BE2C (cell line): Measurements from ENCODE around the gene DISC1.
A peak's percentile ranks its signal among the peaks of the same experiment; 100 is the strongest.
"Not testable (repeated sequence)": the region's sequence is repeated elsewhere in the genome, so short reads cannot be mapped to it uniquely, and the experiment has no call there.

Source experiments
- DNase-seq: peaks from one replicate; pipeline ENCODE4 v3.0.0-alpha.2; 2020
- H3K27me3 ChIP-seq: fragments of 250-450 bp; sonication (Bioruptor Pico); 2 replicates; pipeline ENCODE4 v1.5.1; 2020; ENCODE audit warnings: mild to moderate bottlenecking
- H3K36me3 ChIP-seq: fragments of 250-450 bp; sonication (Bioruptor Pico); 2 replicates; pipeline ENCODE4 v1.5.1; 2020; ENCODE audit warnings: mild to moderate bottlenecking
- H3K4me1 ChIP-seq: fragments of 250-450 bp; sonication (Bioruptor Pico); 2 replicates; pipeline ENCODE4 v1.5.1; 2020
- H3K4me3 ChIP-seq: 2 replicates; pipeline ENCODE4 v1.5.1; 2011; ENCODE audit warnings: low read depth, low read length
- H3K9me3 ChIP-seq: fragments of 250-450 bp; sonication (Bioruptor Pico); 2 replicates; pipeline ENCODE4 v1.5.1; 2020
- CTCF ChIP-seq: IDR thresholded peaks from 2 replicates; pipeline ENCODE4 v1.5.1; 2012; ENCODE audit warnings: mild to moderate bottlenecking, low read depth, low read length

Gene DISC1

DNA sequence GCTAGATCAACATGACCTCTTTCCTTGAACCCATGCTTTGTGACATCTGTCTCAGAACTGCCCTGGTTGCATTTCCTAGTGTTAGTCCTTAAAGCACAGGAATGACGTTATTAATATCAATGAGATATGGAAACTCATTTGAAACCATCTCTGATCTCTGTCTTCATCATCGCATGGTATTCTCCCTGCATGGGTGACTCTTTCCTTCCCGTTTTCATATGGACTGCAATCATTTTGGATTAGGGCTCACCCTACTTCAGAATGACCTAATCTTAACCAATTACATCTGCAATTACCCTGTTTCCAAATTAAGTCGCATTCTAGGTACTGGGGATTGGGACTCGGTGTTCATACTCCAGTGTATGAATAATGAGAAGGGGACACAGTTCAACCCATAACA lies 41.7 kb upstream of the DISC1 start:
- Histone ChIP-seq H3K27me3 (no peaks in the 10 kb centered on the region), H3K36me3 (no peaks in the 10 kb centered on the region), H3K9me3 (no peaks in the 10 kb centered on the region), H3K4me1 (peaks cover 11% of the 10 kb centered on the region), H3K4me3 (no peak overlapping the region)
- no peak for DNase-seq
- no peak for TF ChIP-seq CTCF

GRCh38 chr1:231590453-231591198 lies 36.0 kb upstream of the DISC1 start:
- Histone ChIP-seq H3K36me3 (no peaks in the 10 kb centered on the region), H3K9me3 (no peaks in the 10 kb centered on the region), H3K27me3 (no peaks in the 10 kb centered on the region), H3K4me1 (peaks cover 5% of the 10 kb centered on the region), H3K4me3 (no peak overlapping the region)
- DNase-seq = peak; percentile 64
- peak; percentile 95 for TF ChIP-seq CTCF

GRCh38 chr1:231591466-231591865 lies 35.1 kb upstream of the DISC1 start:
- TF ChIP-seq CTCF = no peak
- Histone ChIP-seq H3K27me3 (no peaks in the 10 kb centered on the region), H3K4me1 (peaks cover 5% of the 10 kb centered on the region), H3K36me3 (no peaks in the 10 kb centered on the region), H3K9me3 (no peaks in the 10 kb centered on the region), H3K4me3 (no peak overlapping the region)
- no peak for DNase-seq

DNA sequence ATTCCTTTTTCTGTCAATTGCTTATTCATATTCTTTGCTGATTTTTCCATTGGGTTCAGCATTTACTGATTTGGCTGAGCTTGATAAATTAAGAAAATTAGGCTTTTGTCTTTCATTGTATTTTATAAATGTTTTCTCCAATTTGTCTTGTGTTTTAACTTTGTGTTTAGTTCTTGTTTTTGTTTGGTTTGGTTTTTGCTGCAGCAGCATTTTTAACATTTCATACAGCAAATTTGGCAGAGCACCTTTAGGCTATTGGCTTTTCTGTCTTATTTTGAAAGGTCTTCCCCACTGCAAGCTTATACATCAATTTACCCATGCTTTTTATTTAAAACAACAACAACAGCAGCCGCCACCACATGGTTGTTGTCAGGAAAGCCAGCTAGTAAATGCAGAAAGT lies 33.8 kb upstream of the DISC1 start:
- Histone ChIP-seq H3K4me3 (no peak overlapping the region), H3K9me3 (no peaks in the 10 kb centered on the region), H3K27me3 (no peaks in the 10 kb centered on the region), H3K36me3 (no peaks in the 10 kb centered on the region), H3K4me1 (peaks cover 5% of the 10 kb centered on the region)
- TF ChIP-seq CTCF = no peak
- no peak for DNase-seq

DNA sequence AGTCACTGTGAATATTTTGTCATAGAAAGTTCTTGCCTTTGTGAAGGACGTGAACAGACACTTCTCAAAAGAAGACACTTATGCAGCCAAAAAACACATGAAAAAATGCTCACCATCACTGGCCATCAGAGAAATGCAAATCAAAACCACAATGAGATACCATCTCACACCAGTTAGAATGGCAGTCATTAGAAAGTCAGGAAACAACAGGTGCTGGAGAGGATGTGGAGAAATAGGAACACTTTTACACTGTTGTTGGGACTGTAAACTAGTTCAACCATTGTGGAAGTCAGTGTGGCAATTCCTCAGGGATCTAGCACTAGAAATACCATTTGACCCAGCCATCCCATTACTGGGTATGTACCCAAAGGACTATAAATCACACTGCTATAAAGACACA lies 33.3 kb upstream of the DISC1 start:
- not testable (repeated sequence) for DNase-seq, H3K27me3 ChIP-seq, H3K36me3 ChIP-seq, H3K4me3 ChIP-seq, H3K9me3 ChIP-seq, H3K4me1 ChIP-seq

DNA sequence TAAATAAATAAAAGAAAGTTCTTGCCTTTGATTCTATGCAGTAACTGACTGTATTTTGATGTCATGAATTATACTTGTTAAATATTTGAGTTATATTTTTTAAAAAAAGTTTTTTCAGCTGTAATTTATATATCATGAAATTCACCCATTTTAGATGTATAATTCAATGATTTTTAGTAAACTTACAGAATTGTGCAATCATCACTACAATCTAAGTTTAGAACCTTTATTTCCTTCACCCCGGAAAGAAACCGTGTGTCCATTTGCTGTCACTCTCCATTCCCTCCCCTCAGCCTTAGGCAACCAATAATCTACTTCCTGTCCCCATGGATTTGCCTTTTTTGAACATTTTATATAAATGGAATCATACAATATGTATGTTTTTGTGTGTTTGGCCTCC lies 32.5 kb upstream of the DISC1 start:
- DNase-seq = no peak
- no peaks in the 10 kb centered on the region for H3K27me3 ChIP-seq
- no peak for TF ChIP-seq CTCF
- no peak overlapping the region for H3K4me3 ChIP-seq
- H3K9me3 ChIP-seq = no peaks in the 10 kb centered on the region
- H3K4me1 ChIP-seq = peaks cover 5% of the 10 kb centered on the region
- no peaks in the 10 kb centered on the region for H3K36me3 ChIP-seq
